NCI-H510A (cell line): Measurements from ENCODE around the gene CD7.
A peak's percentile ranks its signal among the peaks of the same experiment; 100 is the strongest.

Experiments
- DNase-seq: peaks from one replicate; lab custom pipeline; 2025; lab: John Stamatoyannopoulos, UW

The CD7 gene

GRCh38 chr17:82314727-82315605 is 2.4 kb downstream of the CD7 start:
- no peak for DNase-seq

GRCh38 chr17:82314012-82314726 is 3.2 kb downstream of the CD7 start:
- no peak for DNase-seq

GRCh38 chr17:82313195-82314011 is 4.0 kb downstream of the CD7 start:
- DNase-seq, result no peak

GRCh38 chr17:82311971-82312370 is 5.4 kb downstream of the CD7 start:
- no peak for DNase-seq

GRCh38 chr17:82310877-82311276 is 6.5 kb downstream of the CD7 start:
- DNase-seq, result no peak

- no peak for DNase-seq
Measured at GRCh38 chr17:82309656-82310570, 7.5 kb downstream of the CD7 start.

GRCh38 chr17:82305727-82306300 is 11.6 kb downstream of the CD7 start:
- no peak for DNase-seq

- DNase-seq, result no peak
Measured at GRCh38 chr17:82304826-82305726, 12.3 kb downstream of the CD7 start.

- no peak for DNase-seq
Measured at GRCh38 chr17:82303944-82304808, 13.2 kb downstream of the CD7 start.

GRCh38 chr17:82302991-82303943 is 14.1 kb downstream of the CD7 start:
- no peak for DNase-seq

- no peak for DNase-seq
Measured at GRCh38 chr17:82302568-82302963, 14.8 kb downstream of the CD7 start.

GRCh38 chr17:82301916-82302567 is 15.4 kb downstream of the CD7 start:
- no peak for DNase-seq

GRCh38 chr17:82301300-82301915 is 16.0 kb downstream of the CD7 start:
- no peak for DNase-seq

- DNase-seq, result peak; percentile 47
Measured at GRCh38 chr17:82300707-82301270, 16.6 kb downstream of the CD7 start.

- no peak for DNase-seq
Measured at GRCh38 chr17:82300228-82300627, 17.2 kb downstream of the CD7 start.

- DNase-seq, result no peak
Measured at GRCh38 chr17:82299452-82299851, 18.0 kb downstream of the CD7 start.
